NCI-H2029 (cell line): ENCODE results near the gene ROM1.
"Not testable (repeated sequence)": the region's sequence is repeated elsewhere in the genome, so short reads cannot be mapped to it uniquely, and the experiment has no call there.

Experiments
- DNase-seq: peaks from one replicate; lab custom pipeline; 2025; lab: John Stamatoyannopoulos, UW

ROM1 gene

GRCh38 chr11:62612366-62613290 lies at the start of gene ROM1, which contains the start of gene EML3:
Gene ROM1 (plus strand): TSS chr11:62613257. CDS start chr11:62613282, 25 bp downstream.
Gene EML3 (minus strand): TSS chr11:62612775. CDS start chr11:62612457, 318 bp downstream.
- DNase-seq, result peak; percentile 75

GRCh38 chr11:62565100-62565802 lies 47.8 kb upstream of the ROM1 start:
- no peak for DNase-seq

GRCh38 chr11:62566247-62566646 lies 46.8 kb upstream of the ROM1 start:
- no peak for DNase-seq

- no peak for DNase-seq
Measured at GRCh38 chr11:62567018-62567633, 45.9 kb upstream of the ROM1 start.

- no peak for DNase-seq
Measured at GRCh38 chr11:62569611-62570010, 43.4 kb upstream of the ROM1 start.

GRCh38 chr11:62570903-62571302 lies 42.2 kb upstream of the ROM1 start:
- not testable (repeated sequence) for DNase-seq

GRCh38 chr11:62571493-62571892 lies 41.6 kb upstream of the ROM1 start:
- not testable (repeated sequence) for DNase-seq

- DNase-seq, result no peak
Measured at GRCh38 chr11:62572431-62572830, 40.6 kb upstream of the ROM1 start.

- no peak for DNase-seq
Measured at GRCh38 chr11:62573006-62573591, 40.0 kb upstream of the ROM1 start.

- DNase-seq, result peak; percentile 99
Measured at GRCh38 chr11:62573592-62574362, 39.3 kb upstream of the ROM1 start, which contains the start of gene EEF1G. Gene EEF1G (minus strand): TSS chr11:62573891. CDS start chr11:62573842, 49 bp downstream.

GRCh38 chr11:62574363-62575071 lies 38.5 kb upstream of the ROM1 start:
- DNase-seq, result peak; percentile 21

- no peak for DNase-seq
Measured at GRCh38 chr11:62575156-62575555, 37.9 kb upstream of the ROM1 start.

GRCh38 chr11:62575837-62576236 lies 37.2 kb upstream of the ROM1 start:
- DNase-seq, result no peak

- DNase-seq, result no peak
Measured at GRCh38 chr11:62577046-62577714, 35.9 kb upstream of the ROM1 start.

GRCh38 chr11:62578541-62578940 lies 34.5 kb upstream of the ROM1 start:
- no peak for DNase-seq

- no peak for DNase-seq
Measured at GRCh38 chr11:62579252-62579651, 33.8 kb upstream of the ROM1 start.

- DNase-seq, result no peak
Measured at GRCh38 chr11:62580959-62581715, 31.9 kb upstream of the ROM1 start.

GRCh38 chr11:62581735-62582134 lies 31.3 kb upstream of the ROM1 start:
- DNase-seq, result not testable (repeated sequence)

- not testable (repeated sequence) for DNase-seq
Measured at GRCh38 chr11:62585356-62585755, 27.7 kb upstream of the ROM1 start.
